Measurements from ENCODE around the gene SPATA6. TPM values are rescaled to one million over a fixed set of nuclear protein-coding genes. Genes with fewer than 3 reads are reported as not detected.
A peak's percentile ranks its signal among the peaks of the same experiment; 100 is the strongest.
"Not testable (repeated sequence)": the region's sequence is repeated elsewhere in the genome, so short reads cannot be mapped to it uniquely, and the experiment has no call there.

SPATA6 gene
- total and polyA plus RNA-seq, 2 donors = 10.4 to 63.2 TPM

DNA sequence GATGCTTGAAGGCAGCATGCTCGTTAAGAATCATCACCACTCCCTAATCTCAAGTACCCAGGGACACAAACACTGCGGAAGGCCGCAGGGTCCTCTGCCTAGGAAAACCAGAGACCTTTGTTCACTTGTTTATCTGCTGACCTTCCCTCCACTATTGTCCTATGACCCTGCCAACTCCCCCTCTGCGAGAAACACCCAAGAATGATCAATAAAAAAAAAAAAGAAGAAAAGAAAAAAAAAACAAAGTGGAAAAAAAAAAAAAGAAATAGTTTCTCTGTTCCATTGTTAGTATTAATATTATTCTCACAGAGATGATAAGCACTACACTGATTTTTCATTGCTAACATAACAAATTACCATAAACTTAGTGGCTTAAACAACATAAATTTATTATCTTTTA is 8.0 kb upstream of the SPATA6 start:
- H3K4me1 ChIP-seq (ENCODE audit: insufficient read depth); H3K27ac ChIP-seq (ENCODE audit: low read depth); H3K4me3 ChIP-seq (ENCODE audit: low read depth, low read length); H3K36me3 ChIP-seq (ENCODE audit: insufficient read depth); DNase-seq (ENCODE audit: extremely low spot score): not testable (repeated sequence)
- 56% methylated on average over 2 of the region's 4 CpGs for WGBS

DNA sequence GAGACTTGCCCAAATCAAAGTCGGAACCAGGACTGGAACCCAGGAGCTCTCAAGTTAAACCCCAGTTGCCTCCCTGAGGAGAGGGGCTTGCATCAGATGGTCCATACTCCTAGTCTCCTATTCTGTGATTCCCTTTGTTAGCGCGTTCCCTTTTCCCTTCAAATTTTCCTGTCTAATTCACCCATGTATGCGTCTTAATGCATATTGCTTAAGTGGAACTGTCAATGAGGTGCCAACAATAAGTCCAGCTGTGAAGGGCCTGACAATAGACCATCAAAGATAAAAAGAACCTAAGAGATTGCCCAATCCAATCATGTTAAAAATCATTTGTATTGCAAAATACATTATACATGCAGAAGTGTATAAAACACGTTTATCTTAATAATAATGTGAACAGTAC is 634 bp upstream of the SPATA6 start:
- 41% methylated on average over 5 of the region's 5 CpGs for WGBS
- Histone ChIP-seq H3K36me3 (ENCODE audit: insufficient read depth) (no peaks in the 10 kb centered on the region), H3K27ac (ENCODE audit: low read depth) (peak overlapping the region; percentile 87), H3K4me1 (ENCODE audit: insufficient read depth) (no peaks in the 10 kb centered on the region), H3K4me3 (ENCODE audit: low read depth, low read length) (peak overlapping the region; percentile 70)
- DNase-seq (ENCODE audit: extremely low spot score) = no peak

DNA sequence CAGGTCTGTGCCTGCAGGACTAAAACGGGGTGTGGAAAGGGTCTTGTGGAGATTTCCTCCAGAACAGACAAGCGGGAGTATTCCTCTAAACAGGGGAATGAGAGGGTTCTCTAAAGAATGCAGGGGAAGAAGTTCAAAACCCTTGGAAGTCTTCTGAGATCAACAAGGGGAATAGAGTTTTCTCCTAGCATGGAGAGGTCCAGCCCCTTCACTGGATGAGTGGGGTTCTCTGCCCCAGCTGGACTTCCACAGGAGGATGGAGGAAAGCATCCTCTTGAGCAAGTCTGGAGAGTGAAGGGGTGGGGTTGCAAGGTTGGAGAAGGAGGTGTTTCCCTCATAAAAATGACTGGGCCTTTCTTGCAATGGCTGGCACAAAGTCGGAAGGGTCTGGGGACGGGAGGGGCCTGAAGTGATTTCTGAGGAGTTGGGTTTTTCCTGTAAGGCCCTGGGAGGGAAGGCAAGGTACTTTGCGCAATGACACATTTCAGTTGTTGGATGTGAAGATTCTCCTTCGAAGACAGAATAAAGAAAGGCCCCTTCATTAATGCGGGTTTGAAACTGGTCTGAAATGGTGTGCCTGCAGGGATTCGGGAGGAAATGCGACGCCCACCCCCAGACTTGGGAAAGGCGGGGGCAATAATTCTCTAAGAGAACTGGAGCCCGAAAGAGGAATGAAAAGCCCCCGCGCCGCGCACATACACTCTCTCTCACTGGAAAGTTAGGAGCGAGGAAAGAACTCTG is 884 bp downstream of the SPATA6 start:
- H3K4me1 ChIP-seq (ENCODE audit: insufficient read depth) = no peaks in the 10 kb centered on the region
- peak overlapping the region; percentile 70 for H3K4me3 ChIP-seq (ENCODE audit: low read depth, low read length)
- H3K27ac ChIP-seq (ENCODE audit: low read depth) = peak overlapping the region; percentile 79
- 14% methylated on average over 17 of the region's 17 CpGs for WGBS
- H3K36me3 ChIP-seq (ENCODE audit: insufficient read depth) = no peaks in the 10 kb centered on the region
- DNase-seq (ENCODE audit: extremely low spot score) = no peak

DNA sequence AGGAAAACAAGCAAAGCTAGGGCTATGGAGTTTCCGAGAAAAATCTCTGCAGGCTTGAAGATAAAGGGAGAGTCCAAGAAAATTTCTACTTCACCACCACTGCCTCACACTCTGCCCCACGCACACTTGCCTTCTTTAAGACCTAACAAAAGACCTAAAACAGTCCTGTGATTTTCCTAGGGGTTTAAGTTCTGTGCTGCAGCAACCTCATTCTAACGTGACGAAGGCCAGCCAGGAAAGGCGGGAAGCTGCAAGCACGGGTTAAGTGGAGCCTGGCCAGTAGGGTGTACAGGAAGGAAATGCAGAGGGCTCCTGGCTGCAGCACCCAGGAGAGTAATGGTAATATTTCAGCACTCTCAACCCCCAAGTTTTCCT is 1.5 kb downstream of the SPATA6 start:
- peak; percentile 41 for DNase-seq (ENCODE audit: extremely low spot score)

DNA sequence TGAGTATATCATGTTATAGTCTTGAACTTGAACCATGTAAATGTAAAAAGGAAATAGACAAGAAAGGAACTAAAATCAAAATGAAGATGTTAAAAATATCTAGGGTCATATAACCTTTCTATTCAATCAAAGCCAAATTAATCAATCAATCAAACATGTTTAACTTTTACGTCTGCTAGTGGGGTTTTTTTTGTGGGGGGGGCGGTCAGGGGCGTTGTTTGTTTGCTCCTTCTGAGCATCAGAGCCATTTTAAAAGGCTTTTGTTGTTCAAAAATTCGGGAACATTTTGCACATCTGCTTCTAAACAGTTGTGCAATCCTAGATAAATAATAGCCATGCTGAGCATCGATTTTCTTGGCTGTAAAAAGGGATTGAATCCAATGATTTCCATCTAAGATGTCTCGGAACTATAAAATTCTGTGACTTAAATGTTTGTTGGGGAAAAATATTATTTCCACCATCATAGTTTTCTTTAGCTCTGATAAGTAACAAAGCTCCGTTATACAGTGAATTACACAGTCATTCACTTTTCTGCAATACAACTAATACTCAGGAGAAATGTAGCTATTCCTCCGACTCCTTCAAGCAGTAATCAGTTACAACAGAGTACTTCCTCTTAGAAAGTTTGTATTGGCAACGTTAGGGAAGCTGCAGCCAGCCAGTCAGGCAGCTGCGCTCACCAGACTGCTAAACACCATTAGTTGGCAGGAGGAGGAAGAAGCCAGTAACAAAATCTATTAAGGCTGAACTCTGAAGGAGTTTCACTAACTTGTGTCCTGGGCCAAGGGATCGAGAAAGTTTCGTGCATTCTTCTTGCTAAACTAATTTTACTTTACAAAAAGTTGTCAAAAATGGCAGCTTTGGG is 2.2 kb downstream of the SPATA6 start:
- Histone ChIP-seq H3K4me3 (ENCODE audit: low read depth, low read length) (peak overlapping the region; percentile 16), H3K4me1 (ENCODE audit: insufficient read depth) (no peaks in the 10 kb centered on the region), H3K36me3 (ENCODE audit: insufficient read depth) (no peaks in the 10 kb centered on the region), H3K27ac (ENCODE audit: low read depth) (peak overlapping the region; percentile 79)
- 14% methylated on average over 12 of the region's 12 CpGs for WGBS
- peak; percentile 8 for DNase-seq (ENCODE audit: extremely low spot score)

More for the DNA sequence above, 1.5 kb downstream of the SPATA6 start:
- H3K4me3 ChIP-seq (ENCODE audit: low read depth, low read length) = peak overlapping the region; percentile 16
- no peaks in the 10 kb centered on the region for H3K4me1 ChIP-seq (ENCODE audit: insufficient read depth)
- peak overlapping the region; percentile 79 for H3K27ac ChIP-seq (ENCODE audit: low read depth)
- H3K36me3 ChIP-seq (ENCODE audit: insufficient read depth) = no peaks in the 10 kb centered on the region
- WGBS = 8% methylated on average over 6 of the region's 6 CpGs

DNA sequence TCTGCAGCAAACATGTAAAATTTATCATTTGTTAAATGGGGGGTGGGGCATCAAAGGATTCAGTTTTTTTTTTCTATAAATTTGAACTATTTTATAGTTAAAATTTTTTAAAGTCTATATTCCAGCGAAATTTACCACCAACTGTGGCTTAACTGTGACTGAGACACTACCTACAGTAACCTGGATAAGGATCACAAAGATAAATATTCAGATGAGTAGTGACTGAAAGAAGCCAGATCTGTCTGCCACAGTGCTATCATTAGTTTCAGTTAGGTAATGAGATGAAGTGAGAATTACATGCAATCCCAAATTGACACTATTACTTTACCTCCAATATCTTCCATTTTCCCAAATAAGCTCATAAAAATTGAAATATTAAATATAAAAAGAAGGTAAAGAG is 5.4 kb downstream of the SPATA6 start:
- no peaks in the 10 kb centered on the region for H3K4me1 ChIP-seq (ENCODE audit: insufficient read depth)
- DNase-seq (ENCODE audit: extremely low spot score) = no peak
- WGBS = 87% methylated on average over 1 of the region's 1 CpG

DNA sequence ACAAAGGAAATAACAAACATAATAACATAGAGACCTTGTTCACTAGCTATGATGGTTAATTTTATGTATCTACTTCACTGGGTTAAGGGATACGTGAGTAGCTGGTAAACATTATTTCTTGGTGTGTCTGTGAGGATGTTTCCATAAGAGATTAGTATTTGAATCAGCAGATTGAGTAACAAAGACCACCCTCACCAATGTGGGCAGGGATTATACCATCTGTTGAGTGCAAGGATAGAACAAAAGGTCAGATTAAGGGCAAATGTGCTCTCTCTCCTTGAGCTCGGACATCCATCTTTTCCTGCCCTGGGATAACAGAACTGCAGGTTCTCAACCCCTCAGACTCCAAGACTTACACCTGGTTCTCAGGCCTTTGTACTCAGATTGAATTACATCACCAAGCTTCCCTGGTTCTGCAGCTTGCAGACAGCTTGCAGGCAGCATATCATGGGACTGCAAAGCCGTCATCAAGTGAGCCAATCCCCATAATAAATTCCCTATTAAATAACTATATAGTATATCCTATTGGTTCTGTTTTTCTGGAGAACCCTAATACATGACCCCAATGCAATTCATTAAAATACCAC is 9.2 kb downstream of the SPATA6 start:
- 90% methylated on average over 3 of the region's 3 CpGs for WGBS
- no peak for DNase-seq (ENCODE audit: extremely low spot score)

More for the DNA sequence above, 5.4 kb downstream of the SPATA6 start:
- Histone ChIP-seq H3K36me3 (ENCODE audit: insufficient read depth) (no peaks in the 10 kb centered on the region), H3K4me3 (ENCODE audit: low read depth, low read length) (no peak overlapping the region), H3K27ac (ENCODE audit: low read depth) (no peak overlapping the region)

DNA sequence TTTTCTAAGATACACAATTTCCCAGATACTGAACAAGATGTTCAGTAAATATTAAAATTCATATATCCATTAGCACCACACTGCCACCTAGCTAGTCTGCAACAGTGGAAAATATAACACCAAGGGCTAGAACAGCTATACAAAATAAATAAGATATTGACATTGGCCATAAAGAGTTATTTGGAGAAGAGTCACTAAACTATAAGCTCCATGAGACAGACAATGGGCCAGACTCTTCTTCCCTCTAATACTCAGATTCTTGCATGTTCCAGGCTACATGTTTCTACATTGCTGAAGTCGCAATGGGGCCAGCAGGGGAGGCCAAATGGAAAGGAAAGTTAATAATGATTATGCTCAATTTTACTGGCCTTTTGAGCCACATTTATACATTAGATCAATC is 21.5 kb downstream of the SPATA6 start:
- no peak for DNase-seq (ENCODE audit: extremely low spot score)
- 100% methylated on average over 1 of the region's 1 CpG for WGBS
- no peak overlapping the region for H3K27ac ChIP-seq (ENCODE audit: low read depth)
- H3K36me3 ChIP-seq (ENCODE audit: insufficient read depth) = peaks cover 1% of the 10 kb centered on the region
- H3K4me1 ChIP-seq (ENCODE audit: insufficient read depth) = no peaks in the 10 kb centered on the region
- no peak overlapping the region for H3K4me3 ChIP-seq (ENCODE audit: low read depth, low read length)

More for the DNA sequence above, 9.2 kb downstream of the SPATA6 start:
- H3K36me3 ChIP-seq (ENCODE audit: insufficient read depth) = no peaks in the 10 kb centered on the region
- no peak overlapping the region for H3K4me3 ChIP-seq (ENCODE audit: low read depth, low read length)
- H3K4me1 ChIP-seq (ENCODE audit: insufficient read depth) = no peaks in the 10 kb centered on the region
- H3K27ac ChIP-seq (ENCODE audit: low read depth) = no peak overlapping the region

DNA sequence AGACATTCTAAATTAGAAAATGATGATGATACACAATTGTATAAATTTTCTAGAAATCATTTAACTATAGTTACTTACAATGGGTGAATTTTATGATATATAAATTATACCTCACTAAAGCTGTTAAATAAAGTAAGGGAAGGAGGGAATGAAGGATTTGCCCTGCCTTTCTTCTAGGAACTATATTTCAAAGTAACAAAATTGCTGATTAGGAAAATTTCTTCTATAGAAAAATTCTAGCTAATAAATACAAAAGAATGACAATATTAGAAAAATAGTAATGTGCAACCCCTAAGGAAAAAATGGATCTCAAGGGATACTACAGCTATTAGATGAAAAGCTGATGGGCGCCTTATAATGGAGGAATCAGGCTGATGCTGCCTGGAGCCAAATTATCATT is 23.1 kb downstream of the SPATA6 start:
- no peak for DNase-seq (ENCODE audit: extremely low spot score)
- Histone ChIP-seq H3K4me1 (ENCODE audit: insufficient read depth) (no peaks in the 10 kb centered on the region), H3K36me3 (ENCODE audit: insufficient read depth) (peaks cover 1% of the 10 kb centered on the region), H3K27ac (ENCODE audit: low read depth) (no peak overlapping the region), H3K4me3 (ENCODE audit: low read depth, low read length) (no peak overlapping the region)
- 99% methylated on average over 1 of the region's 1 CpG for WGBS

DNA sequence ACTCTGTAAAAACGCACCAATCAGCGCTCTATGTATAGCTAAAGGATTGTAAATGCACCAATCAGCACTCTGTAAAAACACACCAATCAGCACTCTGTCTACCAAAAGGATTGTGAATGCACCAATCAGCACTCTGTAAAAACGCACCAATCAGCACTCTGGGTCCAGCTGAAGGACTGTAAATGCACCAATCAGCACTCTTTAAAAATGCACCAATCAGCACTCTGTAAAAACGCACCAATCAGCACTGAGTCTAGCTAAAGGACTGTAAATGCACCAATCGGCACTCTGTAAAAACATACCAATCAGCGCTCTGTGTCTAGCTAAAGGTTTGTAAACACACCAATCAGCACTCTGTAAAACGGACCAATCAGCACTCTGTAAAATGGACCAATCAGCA is 27.8 kb downstream of the SPATA6 start:
- not testable (repeated sequence) for H3K4me1 ChIP-seq (ENCODE audit: insufficient read depth); H3K27ac ChIP-seq (ENCODE audit: low read depth); H3K36me3 ChIP-seq (ENCODE audit: insufficient read depth); H3K4me3 ChIP-seq (ENCODE audit: low read depth, low read length); DNase-seq (ENCODE audit: extremely low spot score)
- WGBS = 97% methylated on average over 7 of the region's 7 CpGs

DNA sequence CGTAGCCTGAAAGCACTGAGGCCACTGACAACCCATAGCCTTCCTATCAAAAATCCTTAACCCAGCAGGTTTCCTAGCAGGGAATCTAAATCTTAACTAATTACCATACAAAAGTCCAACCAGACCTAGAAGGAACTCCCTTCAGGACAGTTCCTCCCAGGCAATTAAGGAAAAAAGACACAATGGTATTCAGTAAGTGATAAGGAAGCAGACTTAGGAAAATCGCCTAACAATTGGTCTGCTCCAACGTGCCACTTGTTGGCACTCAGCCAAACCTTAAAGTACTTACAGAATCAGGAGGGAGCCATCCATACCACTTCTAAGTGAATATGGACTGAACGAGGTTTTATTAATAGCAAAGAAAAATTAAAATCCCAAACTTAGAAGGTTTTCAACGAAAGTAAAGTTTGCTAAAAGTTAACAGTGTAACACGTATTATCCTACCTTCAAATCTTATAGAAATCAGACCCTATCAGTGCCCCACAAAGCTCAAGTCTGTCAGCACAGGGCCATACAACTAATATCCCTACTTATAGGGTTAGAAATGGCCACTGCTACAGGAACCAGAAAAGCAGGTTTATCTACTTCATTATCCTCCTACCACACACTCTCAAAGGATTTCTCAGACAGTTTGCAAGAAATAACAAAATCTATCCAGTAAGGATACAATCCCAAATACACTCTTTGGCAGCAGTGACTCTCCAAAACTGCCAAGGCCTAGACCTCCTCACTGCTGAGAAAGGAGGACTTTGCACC is 29.0 kb downstream of the SPATA6 start:
- Histone ChIP-seq H3K36me3 (ENCODE audit: insufficient read depth) (no peaks in the 10 kb centered on the region), H3K4me3 (ENCODE audit: low read depth, low read length) (no peak overlapping the region), H3K27ac (ENCODE audit: low read depth) (no peak overlapping the region), H3K4me1 (ENCODE audit: insufficient read depth) (no peaks in the 10 kb centered on the region)
- no peak for DNase-seq (ENCODE audit: extremely low spot score)
- 74% methylated on average over 6 of the region's 6 CpGs for WGBS

DNA sequence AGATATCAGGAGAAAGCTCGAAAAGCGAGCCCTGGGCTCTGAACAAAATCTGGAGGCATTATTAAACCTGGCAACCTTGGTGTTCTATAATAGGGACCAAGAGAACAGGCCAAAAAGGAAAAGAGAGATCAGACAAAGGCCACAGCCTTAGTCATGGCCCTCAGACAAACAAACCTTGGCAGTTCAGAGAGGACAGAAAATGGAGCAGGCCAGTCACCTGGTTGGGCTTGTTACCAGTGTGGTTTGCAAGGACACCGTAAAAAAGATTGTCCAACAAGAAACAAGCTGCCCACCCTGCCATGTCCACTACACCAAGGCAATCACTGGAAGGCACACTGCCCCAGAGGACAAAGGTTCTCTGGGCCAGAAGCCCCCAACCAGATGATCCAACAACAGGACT is 31.2 kb downstream of the SPATA6 start:
- H3K27ac ChIP-seq (ENCODE audit: low read depth); DNase-seq (ENCODE audit: extremely low spot score); H3K4me3 ChIP-seq (ENCODE audit: low read depth, low read length); H3K4me1 ChIP-seq (ENCODE audit: insufficient read depth); H3K36me3 ChIP-seq (ENCODE audit: insufficient read depth): not testable (repeated sequence)
- 95% methylated on average over 3 of the region's 3 CpGs for WGBS

DNA sequence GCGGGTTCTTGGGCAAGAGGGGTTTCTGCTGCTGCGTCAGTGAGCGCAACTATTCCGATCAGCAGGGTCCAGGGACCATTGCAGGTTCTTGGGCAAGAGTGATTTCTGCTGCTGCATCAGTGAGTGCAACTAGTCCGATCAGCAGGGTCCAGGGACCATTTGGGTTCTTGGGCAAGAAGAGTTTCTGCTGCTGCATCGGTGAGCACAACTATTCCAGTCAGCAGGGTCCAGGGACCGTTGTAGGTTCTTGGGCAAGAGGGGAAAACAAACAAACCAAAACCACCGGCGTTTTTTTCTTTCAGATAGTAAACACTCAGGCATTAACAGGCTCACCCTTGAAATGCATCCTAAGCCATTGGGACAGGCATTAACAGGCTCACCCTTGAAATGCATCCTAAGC is 32.6 kb downstream of the SPATA6 start:
- Histone ChIP-seq H3K4me3 (ENCODE audit: low read depth, low read length) (no peak overlapping the region), H3K27ac (ENCODE audit: low read depth) (no peak overlapping the region), H3K36me3 (ENCODE audit: insufficient read depth) (no peaks in the 10 kb centered on the region), H3K4me1 (ENCODE audit: insufficient read depth) (no peaks in the 10 kb centered on the region)
- no peak for DNase-seq (ENCODE audit: extremely low spot score)
- 96% methylated on average over 9 of the region's 9 CpGs for WGBS

Measured in urinary bladder (tissue), 4 donors.